ENCODE results near the gene OR4S2.

Gene OR4S2

GRCh38 chr11:55658031-55658573 is 10.0 kb downstream of the OR4S2 start:
- DNase-seq, result no peak
- H3K79me2 ChIP-seq (ENCODE audit: control insufficient read depth, insufficient read depth, low read length), result no peaks in the 10 kb centered on the region
- H3K4me2 ChIP-seq (ENCODE audit: low read length), result no peak overlapping the region
- H3K27ac ChIP-seq (ENCODE audit: low read depth, low read length), result no peak overlapping the region
- no peak overlapping the region for H2BK5ac ChIP-seq (ENCODE audit: low read length)
- no peak overlapping the region for H4K5ac ChIP-seq (ENCODE audit: low read length)
- no peaks in the 10 kb centered on the region for H3K27me3 ChIP-seq (ENCODE audit: insufficient read depth, low read length, poor library complexity)
- H3K9ac ChIP-seq (ENCODE audit: low read length), result no peak overlapping the region
- no peak overlapping the region for H3K56ac ChIP-seq (ENCODE audit: low read length)
- no CpG with 5 or more reads among the region's 2 CpGs for WGBS (ENCODE audit: extremely low coverage, insufficient coverage, low lambda C conversion rate)
- H3K4me3 ChIP-seq (ENCODE audit: low read length), result no peak overlapping the region
- H3K18ac ChIP-seq (ENCODE audit: low read length), result no peak overlapping the region
- H2AK5ac ChIP-seq (ENCODE audit: low read length), result no peak overlapping the region
- no peaks in the 10 kb centered on the region for H3K4me1 ChIP-seq (ENCODE audit: control insufficient read depth, low read depth, low read length)
- no peak overlapping the region for H2BK120ac ChIP-seq (ENCODE audit: low read depth, low read length)
- no peak overlapping the region for H3K4ac ChIP-seq (ENCODE audit: low read depth, low read length)
- H3K23ac ChIP-seq (ENCODE audit: low read length), result no peak overlapping the region
- H3K79me1 ChIP-seq (ENCODE audit: low read length), result no peaks in the 10 kb centered on the region
- no peaks in the 10 kb centered on the region for H3K36me3 ChIP-seq (ENCODE audit: control insufficient read depth, insufficient read depth, low read length)
- no peak overlapping the region for H2BK15ac ChIP-seq (replicated peaks; ENCODE audit: low read depth)
- no peak overlapping the region for H4K8ac ChIP-seq (ENCODE audit: low read depth, low read length)

- Histone ChIP-seq H3K9ac (ENCODE audit: low read length) (no peak overlapping the region), H4K8ac (ENCODE audit: low read depth, low read length) (no peak overlapping the region), H3K4me1 (ENCODE audit: control insufficient read depth, low read depth, low read length) (no peaks in the 10 kb centered on the region), H3K4ac (ENCODE audit: low read depth, low read length) (no peak overlapping the region), H3K56ac (ENCODE audit: low read length) (no peak overlapping the region), H2BK5ac (ENCODE audit: low read length) (no peak overlapping the region), H3K27ac (ENCODE audit: low read depth, low read length) (no peak overlapping the region), H3K27me3 (ENCODE audit: insufficient read depth, low read length, poor library complexity) (no peaks in the 10 kb centered on the region), H2BK120ac (ENCODE audit: low read depth, low read length) (no peak overlapping the region), H3K79me2 (ENCODE audit: control insufficient read depth, insufficient read depth, low read length) (no peaks in the 10 kb centered on the region), H3K79me1 (ENCODE audit: low read length) (no peaks in the 10 kb centered on the region), H3K4me3 (ENCODE audit: low read length) (no peak overlapping the region), H3K4me2 (ENCODE audit: low read length) (no peak overlapping the region), H3K36me3 (ENCODE audit: control insufficient read depth, insufficient read depth, low read length) (no peaks in the 10 kb centered on the region), H2BK15ac (replicated peaks; ENCODE audit: low read depth) (no peak overlapping the region), H4K5ac (ENCODE audit: low read length) (no peak overlapping the region), H2AK5ac (ENCODE audit: low read length) (no peak overlapping the region), H3K23ac (ENCODE audit: low read length) (no peak overlapping the region), H3K18ac (ENCODE audit: low read length) (no peak overlapping the region)
- no CpG with 5 or more reads among the region's 1 CpG for WGBS (ENCODE audit: extremely low coverage, insufficient coverage, low lambda C conversion rate)
- DNase-seq, result no peak
Measured at GRCh38 chr11:55658608-55659007, 10.5 kb downstream of the OR4S2 start.

- Histone ChIP-seq H3K36me3 (ENCODE audit: control insufficient read depth, insufficient read depth, low read length) (no peaks in the 10 kb centered on the region), H3K27me3 (ENCODE audit: insufficient read depth, low read length, poor library complexity) (no peaks in the 10 kb centered on the region), H2BK5ac (ENCODE audit: low read length) (no peak within 1 kb of the TSS), H3K4me2 (ENCODE audit: low read length) (no peak within 1 kb of the TSS), H3K79me2 (ENCODE audit: control insufficient read depth, insufficient read depth, low read length) (no peaks in the 10 kb centered on the region), H3K23ac (ENCODE audit: low read length) (no peak within 1 kb of the TSS), H2BK15ac (replicated peaks; ENCODE audit: low read depth) (no peak within 1 kb of the TSS), H3K4me3 (ENCODE audit: low read length) (no peak within 1 kb of the TSS), H2BK120ac (ENCODE audit: low read depth, low read length) (no peak within 1 kb of the TSS), H4K8ac (ENCODE audit: low read depth, low read length) (no peak within 1 kb of the TSS), H2AK5ac (ENCODE audit: low read length) (no peak within 1 kb of the TSS), H3K56ac (ENCODE audit: low read length) (no peak within 1 kb of the TSS), H4K5ac (ENCODE audit: low read length) (no peak within 1 kb of the TSS), H3K4me1 (ENCODE audit: control insufficient read depth, low read depth, low read length) (no peaks in the 10 kb centered on the region), H3K4ac (ENCODE audit: low read depth, low read length) (no peak within 1 kb of the TSS), H3K9ac (ENCODE audit: low read length) (no peak within 1 kb of the TSS), H3K18ac (ENCODE audit: low read length) (no peak within 1 kb of the TSS), H3K79me1 (ENCODE audit: low read length) (no peaks in the 10 kb centered on the region), H3K27ac (ENCODE audit: low read depth, low read length) (no peak within 1 kb of the TSS)
- DNase-seq, result no peak
- WGBS (ENCODE audit: extremely low coverage, insufficient coverage, low lambda C conversion rate), result no CpG with 5 or more reads among the region's 1 CpG
Measured at GRCh38 chr11:55661901-55662300, 13.8 kb downstream of the OR4S2 start, which contains the start of gene OR4C6. OR4C6 (plus strand) TSS chr11:55662201; CDS start chr11:55665167, 2,966 bp downstream.

- Histone ChIP-seq H3K79me2 (ENCODE audit: control insufficient read depth, insufficient read depth, low read length) (no peaks in the 10 kb centered on the region), H4K8ac (ENCODE audit: low read depth, low read length) (no peak overlapping the region), H2BK15ac (replicated peaks; ENCODE audit: low read depth) (no peak overlapping the region), H3K23ac (ENCODE audit: low read length) (no peak overlapping the region), H3K27me3 (ENCODE audit: insufficient read depth, low read length, poor library complexity) (no peaks in the 10 kb centered on the region), H3K4me2 (ENCODE audit: low read length) (no peak overlapping the region), H2BK120ac (ENCODE audit: low read depth, low read length) (no peak overlapping the region), H2AK5ac (ENCODE audit: low read length) (no peak overlapping the region), H3K4ac (ENCODE audit: low read depth, low read length) (no peak overlapping the region), H3K4me1 (ENCODE audit: control insufficient read depth, low read depth, low read length) (no peaks in the 10 kb centered on the region), H3K18ac (ENCODE audit: low read length) (no peak overlapping the region), H4K5ac (ENCODE audit: low read length) (no peak overlapping the region), H3K36me3 (ENCODE audit: control insufficient read depth, insufficient read depth, low read length) (no peaks in the 10 kb centered on the region), H3K9ac (ENCODE audit: low read length) (no peak overlapping the region), H3K79me1 (ENCODE audit: low read length) (no peaks in the 10 kb centered on the region), H3K56ac (ENCODE audit: low read length) (no peak overlapping the region), H3K27ac (ENCODE audit: low read depth, low read length) (no peak overlapping the region), H2BK5ac (ENCODE audit: low read length) (no peak overlapping the region), H3K4me3 (ENCODE audit: low read length) (no peak overlapping the region)
- DNase-seq, result no peak
- WGBS (ENCODE audit: extremely low coverage, insufficient coverage, low lambda C conversion rate), result no CpG with 5 or more reads among the region's 2 CpGs
Measured at GRCh38 chr11:55669376-55669775, 21.2 kb downstream of the OR4S2 start.

GRCh38 chr11:55673860-55674259 is 25.7 kb downstream of the OR4S2 start:
- Histone ChIP-seq H3K27me3 (ENCODE audit: insufficient read depth, low read length, poor library complexity) (no peaks in the 10 kb centered on the region), H2BK5ac (ENCODE audit: low read length) (no peak overlapping the region), H3K9ac (ENCODE audit: low read length) (no peak overlapping the region), H4K8ac (ENCODE audit: low read depth, low read length) (no peak overlapping the region), H3K36me3 (ENCODE audit: control insufficient read depth, insufficient read depth, low read length) (no peaks in the 10 kb centered on the region), H3K23ac (ENCODE audit: low read length) (no peak overlapping the region), H3K4me1 (ENCODE audit: control insufficient read depth, low read depth, low read length) (no peaks in the 10 kb centered on the region), H3K4me2 (ENCODE audit: low read length) (no peak overlapping the region), H4K5ac (ENCODE audit: low read length) (no peak overlapping the region), H3K79me2 (ENCODE audit: control insufficient read depth, insufficient read depth, low read length) (no peaks in the 10 kb centered on the region), H3K4me3 (ENCODE audit: low read length) (no peak overlapping the region), H3K56ac (ENCODE audit: low read length) (no peak overlapping the region), H3K18ac (ENCODE audit: low read length) (no peak overlapping the region), H3K79me1 (ENCODE audit: low read length) (no peaks in the 10 kb centered on the region), H3K4ac (ENCODE audit: low read depth, low read length) (no peak overlapping the region), H2AK5ac (ENCODE audit: low read length) (no peak overlapping the region), H3K27ac (ENCODE audit: low read depth, low read length) (no peak overlapping the region), H2BK120ac (ENCODE audit: low read depth, low read length) (no peak overlapping the region), H2BK15ac (replicated peaks; ENCODE audit: low read depth) (no peak overlapping the region)
- no peak for DNase-seq
- no CpG with 5 or more reads among the region's 5 CpGs for WGBS (ENCODE audit: extremely low coverage, insufficient coverage, low lambda C conversion rate)

- no peak overlapping the region for H2AK5ac ChIP-seq (ENCODE audit: low read length)
- no peak overlapping the region for H2BK120ac ChIP-seq (ENCODE audit: low read depth, low read length)
- H3K18ac ChIP-seq (ENCODE audit: low read length), result no peak overlapping the region
- H3K56ac ChIP-seq (ENCODE audit: low read length), result no peak overlapping the region
- H3K4me2 ChIP-seq (ENCODE audit: low read length), result no peak overlapping the region
- H3K9ac ChIP-seq (ENCODE audit: low read length), result no peak overlapping the region
- no peak overlapping the region for H3K4me3 ChIP-seq (ENCODE audit: low read length)
- no peak overlapping the region for H3K4ac ChIP-seq (ENCODE audit: low read depth, low read length)
- no peak overlapping the region for H4K8ac ChIP-seq (ENCODE audit: low read depth, low read length)
- no peaks in the 10 kb centered on the region for H3K36me3 ChIP-seq (ENCODE audit: control insufficient read depth, insufficient read depth, low read length)
- H3K79me1 ChIP-seq (ENCODE audit: low read length), result no peaks in the 10 kb centered on the region
- no peak overlapping the region for H3K23ac ChIP-seq (ENCODE audit: low read length)
- no peak overlapping the region for H2BK5ac ChIP-seq (ENCODE audit: low read length)
- no CpG with 5 or more reads among the region's 3 CpGs for WGBS (ENCODE audit: extremely low coverage, insufficient coverage, low lambda C conversion rate)
- no peaks in the 10 kb centered on the region for H3K79me2 ChIP-seq (ENCODE audit: control insufficient read depth, insufficient read depth, low read length)
- H3K27me3 ChIP-seq (ENCODE audit: insufficient read depth, low read length, poor library complexity), result no peaks in the 10 kb centered on the region
- no peak overlapping the region for H4K5ac ChIP-seq (ENCODE audit: low read length)
- DNase-seq, result no peak
- no peak overlapping the region for H3K27ac ChIP-seq (ENCODE audit: low read depth, low read length)
- no peaks in the 10 kb centered on the region for H3K4me1 ChIP-seq (ENCODE audit: control insufficient read depth, low read depth, low read length)
- H2BK15ac ChIP-seq (replicated peaks; ENCODE audit: low read depth), result no peak overlapping the region
Measured at GRCh38 chr11:55697817-55698216, 49.7 kb downstream of the OR4S2 start.
